RWPE2 (cell line): ENCODE measurements around the gene CAPN11.

Source experiments
- ATAC-seq: fragments of 200-7000 bp; cut with Tn5 transposase; 3 replicates; pipeline ENCODE4 v1.9.1; 2021; ENCODE audit warnings: low read depth
- DNase-seq: peaks from one replicate; pipeline ENCODE4 v3.0.0-alpha.2; 2020; ENCODE audit warnings: low spot score
- H3K27ac ChIP-seq: fragments of 450-650 bp; 2 replicates; pipeline ENCODE4 v1.5.1; 2017; ENCODE audit warnings: mild to moderate bottlenecking; ENCODE audit not compliant: poor library complexity, severe bottlenecking
- H3K27me3 ChIP-seq: fragments of 250-450 bp; sonication (Bioruptor Pico); 2 replicates; pipeline ENCODE4 v1.5.1; 2021; ENCODE audit warnings: mild to moderate bottlenecking, moderate library complexity; ENCODE audit not compliant: insufficient read depth, poor library complexity, severe bottlenecking
- H3K36me3 ChIP-seq: fragments of 250-450 bp; sonication (Bioruptor Pico); 2 replicates; pipeline ENCODE4 v1.5.1; 2020; ENCODE audit warnings: low read depth, mild to moderate bottlenecking, moderate library complexity
- H3K4me1 ChIP-seq: fragments of 250-450 bp; sonication (Bioruptor Pico); 2 replicates; pipeline ENCODE4 v1.5.1; 2021; ENCODE audit warnings: mild to moderate bottlenecking, moderate library complexity; ENCODE audit not compliant: insufficient read depth, poor library complexity, severe bottlenecking
- H3K4me3 ChIP-seq: fragments of 250-450 bp; sonication (Bioruptor Pico); 2 replicates; pipeline ENCODE4 v1.5.1; 2021; ENCODE audit warnings: mild to moderate bottlenecking, moderate library complexity; ENCODE audit not compliant: severe bottlenecking
- H3K9me3 ChIP-seq: fragments of 250-450 bp; sonication (Bioruptor Pico); 2 replicates; pipeline ENCODE4 v1.5.1; 2021; ENCODE audit warnings: mild to moderate bottlenecking, moderate library complexity; ENCODE audit not compliant: severe bottlenecking
- CTCF ChIP-seq: fragments of 450-650 bp; IDR thresholded peaks from one replicate; pipeline ENCODE4 v1.5.1; 2017; ENCODE audit warnings: mild to moderate bottlenecking, moderate library complexity; ENCODE audit not compliant: poor library complexity, severe bottlenecking

CAPN11 gene

GRCh38 chr6:44224965-44225305, 66.3 kb downstream of the CAPN11 start:
- Histone ChIP-seq H3K27ac (peak overlapping the region; percentile 56), H3K4me3 (no peak overlapping the region), H3K9me3 (no peaks in the 10 kb centered on the region), H3K4me1 (peaks cover 13% of the 10 kb centered on the region), H3K27me3 (no peaks in the 10 kb centered on the region), H3K36me3 (peaks cover 7% of the 10 kb centered on the region)
- no peak for TF ChIP-seq CTCF
- ATAC-seq, result no peak
- no peak for DNase-seq

GRCh38 chr6:44225579-44226325, 67.1 kb downstream of the CAPN11 start:
- H3K4me1 ChIP-seq, result peaks cover 13% of the 10 kb centered on the region
- H3K9me3 ChIP-seq, result no peaks in the 10 kb centered on the region
- ATAC-seq (no peak), DNase-seq (no peak)
- H3K4me3 ChIP-seq, result no peak overlapping the region
- TF ChIP-seq CTCF, result no peak
- no peaks in the 10 kb centered on the region for H3K27me3 ChIP-seq
- no peak overlapping the region for H3K27ac ChIP-seq
- H3K36me3 ChIP-seq, result peaks cover 10% of the 10 kb centered on the region

- ATAC-seq (no peak), DNase-seq (no peak)
- TF ChIP-seq CTCF, result no peak
- H3K36me3 ChIP-seq, result peaks cover 18% of the 10 kb centered on the region
- H3K27me3 ChIP-seq, result no peaks in the 10 kb centered on the region
- H3K4me1 ChIP-seq, result peaks cover 13% of the 10 kb centered on the region
- H3K4me3 ChIP-seq, result no peak overlapping the region
- H3K27ac ChIP-seq, result no peak overlapping the region
- H3K9me3 ChIP-seq, result no peaks in the 10 kb centered on the region
These were observed 67.9 kb downstream of the CAPN11 start for GRCh38 chr6:44226368-44227147.

- H3K27me3 ChIP-seq, result no peaks in the 10 kb centered on the region
- DNase-seq, result no peak
- H3K27ac ChIP-seq, result no peak overlapping the region
- no peak for TF ChIP-seq CTCF
- H3K4me1 ChIP-seq, result peaks cover 9% of the 10 kb centered on the region
- peaks cover 25% of the 10 kb centered on the region for H3K36me3 ChIP-seq
- H3K4me3 ChIP-seq, result no peak overlapping the region
- H3K9me3 ChIP-seq, result no peaks in the 10 kb centered on the region
- no peak for ATAC-seq
These were observed 68.7 kb downstream of the CAPN11 start for GRCh38 chr6:44227148-44227793.
